HG02970 (cell line): ENCODE results near the gene SEC61A1.

ENCODE experiments used
- ATAC-seq: cut with Tn5 transposase; IDR thresholded peaks from one replicate; pipeline ENCODE4 v1.9.1; 2021; ENCODE audit warnings: mild to moderate bottlenecking, moderate library complexity, moderate number of reproducible peaks; ENCODE audit not compliant: unreplicated experiment, low FRiP score

The SEC61A1 gene

GRCh38 chr3:128051837-128052594 is at the start of gene SEC61A1:
SEC61A1 (plus strand) TSS chr3:128052437; CDS start chr3:128052553, 116 bp downstream.
- peak; percentile 83 for ATAC-seq

GRCh38 chr3:128004661-128005060 is 47.6 kb upstream of the SEC61A1 start:
- ATAC-seq, result no peak

- ATAC-seq, result no peak
Observed at GRCh38 chr3:128006061-128007032, 45.9 kb upstream of the SEC61A1 start.

- ATAC-seq, result no peak
Observed at GRCh38 chr3:128007033-128007424, 45.2 kb upstream of the SEC61A1 start.

GRCh38 chr3:128009952-128010846 is 42.0 kb upstream of the SEC61A1 start:
- ATAC-seq, result no peak

- ATAC-seq, result no peak
Observed at GRCh38 chr3:128011140-128011539, 41.1 kb upstream of the SEC61A1 start.

- no peak for ATAC-seq
Observed at GRCh38 chr3:128012050-128012449, 40.2 kb upstream of the SEC61A1 start.

GRCh38 chr3:128014548-128014947 is 37.7 kb upstream of the SEC61A1 start:
- no peak for ATAC-seq

GRCh38 chr3:128016502-128016901 is 35.7 kb upstream of the SEC61A1 start:
- no peak for ATAC-seq

- no peak for ATAC-seq
Observed at GRCh38 chr3:128021768-128022372, 30.4 kb upstream of the SEC61A1 start.

GRCh38 chr3:128033102-128033501 is 19.1 kb upstream of the SEC61A1 start:
- ATAC-seq, result no peak

- ATAC-seq, result no peak
Observed at GRCh38 chr3:128036119-128036518, 16.1 kb upstream of the SEC61A1 start.

GRCh38 chr3:128040041-128040440 is 12.2 kb upstream of the SEC61A1 start:
- ATAC-seq, result no peak

GRCh38 chr3:128040660-128041059 is 11.6 kb upstream of the SEC61A1 start:
- no peak for ATAC-seq

- no peak for ATAC-seq
Observed at GRCh38 chr3:128041344-128041743, 10.9 kb upstream of the SEC61A1 start.

GRCh38 chr3:128050597-128050996 is 1.6 kb upstream of the SEC61A1 start:
- no peak for ATAC-seq

GRCh38 chr3:128051459-128051836 is 789 bp upstream of the SEC61A1 start:
- no peak for ATAC-seq

- ATAC-seq, result no peak
Observed at GRCh38 chr3:128052595-128053351, 536 bp downstream of the SEC61A1 start.

GRCh38 chr3:128053614-128054013 is 1.4 kb downstream of the SEC61A1 start:
- ATAC-seq, result no peak
